SJSA1 (cell line): ENCODE results near the gene PCED1B. TPM values are rescaled to one million over a fixed set of nuclear protein-coding genes. Genes with fewer than 3 reads are reported as not detected.
"Not testable (repeated sequence)": the region's sequence is repeated elsewhere in the genome, so short reads cannot be mapped to it uniquely, and the experiment has no call there.

Experiments
- DNase-seq, 2 experiments: peaks; one replicate each; pipeline ENCODE4 v3.0.0-alpha.2; 2015 to 2020; ENCODE audit warnings: low spot score in 2 of 2, low read depth in 1 of 2
- H3K27ac ChIP-seq: fragments of 250-450 bp; sonication (Bioruptor Pico); 2 replicates; pipeline ENCODE4 v1.5.1; 2020; ENCODE audit warnings: mild to moderate bottlenecking, moderate library complexity
- H3K27me3 ChIP-seq: fragments of 250-450 bp; sonication (Bioruptor Pico); replicated peaks from 2 replicates; pipeline ENCODE4 v1.5.1; 2020; ENCODE audit warnings: mild to moderate bottlenecking, moderate library complexity
- H3K36me3 ChIP-seq: fragments of 250-450 bp; sonication (Bioruptor Pico); 2 replicates; pipeline ENCODE4 v1.5.1; 2020; ENCODE audit warnings: mild to moderate bottlenecking
- H3K4me1 ChIP-seq: fragments of 250-450 bp; sonication (Bioruptor Pico); replicated peaks from 2 replicates; pipeline ENCODE4 v1.6.1; 2021; ENCODE audit warnings: mild to moderate bottlenecking
- H3K4me3 ChIP-seq: fragments of 250-450 bp; sonication (Bioruptor Pico); 2 replicates; pipeline ENCODE4 v1.5.1; 2020; ENCODE audit warnings: mild to moderate bottlenecking
- H3K9me3 ChIP-seq: fragments of 250-450 bp; sonication (Bioruptor Pico); replicated peaks from 2 replicates; pipeline ENCODE4 v1.5.1; 2020; ENCODE audit warnings: mild to moderate bottlenecking
- total RNA-seq: library from RNA; depleted of rRNA; stranded (reverse); fragments of >200 nt; shearing (Covaris generic); gene quantifications from 2 replicates; pipeline ENCODE4 v1.2.3, GENCODE V29; 2014

Gene PCED1B
- total RNA-seq, 1 experiment from 2014 or later = 0.39 TPM

- Histone ChIP-seq H3K4me3 (no peak overlapping the region), H3K27ac (no peak overlapping the region), H3K36me3 (0 out of 2 replicates have a peak, but pooled peaks cover 4% of the 10 kb centered on the region), H3K9me3 (no peaks in the 10 kb centered on the region), H3K27me3 (no peaks in the 10 kb centered on the region), H3K4me1 (no peaks in the 10 kb centered on the region)
- no peak for DNase-seq
These were observed 28.0 kb downstream of the PCED1B start for GRCh38 chr12:47107446-47107845.

GRCh38 chr12:47107926-47108325 lies 28.5 kb downstream of the PCED1B start:
- Histone ChIP-seq H3K4me3 (no peak overlapping the region), H3K36me3 (0 out of 2 replicates have a peak, but pooled peaks cover 4% of the 10 kb centered on the region), H3K9me3 (no peaks in the 10 kb centered on the region), H3K4me1 (no peaks in the 10 kb centered on the region), H3K27ac (no peak overlapping the region), H3K27me3 (no peaks in the 10 kb centered on the region)
- no peak for DNase-seq

GRCh38 chr12:47110011-47110541 lies 30.7 kb downstream of the PCED1B start:
- Histone ChIP-seq H3K4me3 (no peak overlapping the region), H3K4me1 (no peaks in the 10 kb centered on the region), H3K36me3 (0 out of 2 replicates have a peak, but pooled peaks cover 4% of the 10 kb centered on the region), H3K9me3 (no peaks in the 10 kb centered on the region), H3K27me3 (no peaks in the 10 kb centered on the region), H3K27ac (no peak overlapping the region)
- DNase-seq = no peak

GRCh38 chr12:47110718-47111391 lies 31.4 kb downstream of the PCED1B start:
- Histone ChIP-seq H3K27ac (no peak overlapping the region), H3K36me3 (0 out of 2 replicates have a peak, but pooled peaks cover 4% of the 10 kb centered on the region), H3K27me3 (no peaks in the 10 kb centered on the region), H3K9me3 (no peaks in the 10 kb centered on the region), H3K4me3 (no peak overlapping the region), H3K4me1 (no peaks in the 10 kb centered on the region)
- DNase-seq = no peak

GRCh38 chr12:47111392-47111778 lies 32.0 kb downstream of the PCED1B start:
- Histone ChIP-seq H3K27me3 (no peaks in the 10 kb centered on the region), H3K36me3 (0 out of 2 replicates have a peak, but pooled peaks cover 4% of the 10 kb centered on the region), H3K4me3 (no peak overlapping the region), H3K4me1 (no peaks in the 10 kb centered on the region), H3K9me3 (no peaks in the 10 kb centered on the region), H3K27ac (no peak overlapping the region)
- DNase-seq = no peak

- no peaks in the 10 kb centered on the region for H3K9me3 ChIP-seq
These were observed 32.4 kb downstream of the PCED1B start for GRCh38 chr12:47111854-47112253.

GRCh38 chr12:47112679-47113078 lies 33.3 kb downstream of the PCED1B start:
- no peak for DNase-seq
- Histone ChIP-seq H3K4me3 (no peak overlapping the region), H3K27me3 (no peaks in the 10 kb centered on the region), H3K4me1 (no peaks in the 10 kb centered on the region), H3K9me3 (no peaks in the 10 kb centered on the region), H3K36me3 (0 out of 2 replicates have a peak, but pooled peaks cover 4% of the 10 kb centered on the region), H3K27ac (no peak overlapping the region)

More at GRCh38 chr12:47111854-47112253, 32.4 kb downstream of the PCED1B start:
- no peak for DNase-seq
- Histone ChIP-seq H3K4me1 (no peaks in the 10 kb centered on the region), H3K27ac (no peak overlapping the region), H3K4me3 (no peak overlapping the region), H3K27me3 (no peaks in the 10 kb centered on the region), H3K36me3 (0 out of 2 replicates have a peak, but pooled peaks cover 4% of the 10 kb centered on the region)

GRCh38 chr12:47114481-47114892 lies 35.1 kb downstream of the PCED1B start:
- DNase-seq = no peak
- 0 out of 2 replicates have a peak, but pooled peaks cover 4% of the 10 kb centered on the region for H3K36me3 ChIP-seq
- no peaks in the 10 kb centered on the region for H3K4me1 ChIP-seq
- no peak overlapping the region for H3K27ac ChIP-seq
- no peaks in the 10 kb centered on the region for H3K27me3 ChIP-seq
- no peaks in the 10 kb centered on the region for H3K9me3 ChIP-seq
- H3K4me3 ChIP-seq = no peak overlapping the region

GRCh38 chr12:47117305-47117704 lies 37.9 kb downstream of the PCED1B start:
- H3K27me3 ChIP-seq, DNase-seq, H3K36me3 ChIP-seq, H3K4me3 ChIP-seq, H3K27ac ChIP-seq, H3K9me3 ChIP-seq: not testable (repeated sequence)
- peaks cover 13% of the 10 kb centered on the region for H3K4me1 ChIP-seq

GRCh38 chr12:47120736-47121135 lies 41.3 kb downstream of the PCED1B start:
- Histone ChIP-seq H3K36me3 (no peaks in the 10 kb centered on the region), H3K9me3 (no peaks in the 10 kb centered on the region; the same call in 1 of the 2 replicates), H3K4me1 (peaks cover 14% of the 10 kb centered on the region), H3K27me3 (no peaks in the 10 kb centered on the region), H3K4me3 (no peak overlapping the region), H3K27ac (no peak overlapping the region)
- DNase-seq = no peak

- Histone ChIP-seq H3K27me3 (no peaks in the 10 kb centered on the region), H3K27ac (no peak overlapping the region), H3K4me1 (peaks cover 14% of the 10 kb centered on the region), H3K36me3 (no peaks in the 10 kb centered on the region), H3K4me3 (no peak overlapping the region), H3K9me3 (no peaks in the 10 kb centered on the region; the same call in 1 of the 2 replicates)
- no peak for DNase-seq
These were observed 41.7 kb downstream of the PCED1B start for GRCh38 chr12:47121146-47121545.

- Histone ChIP-seq H3K4me1 (peaks cover 14% of the 10 kb centered on the region), H3K36me3 (no peaks in the 10 kb centered on the region), H3K27ac (no peak overlapping the region), H3K27me3 (no peaks in the 10 kb centered on the region), H3K9me3 (no peaks in the 10 kb centered on the region; the same call in 1 of the 2 replicates), H3K4me3 (no peak overlapping the region)
- no peak for DNase-seq
These were observed 43.2 kb downstream of the PCED1B start for GRCh38 chr12:47122602-47123001.

GRCh38 chr12:47123730-47124129 lies 44.3 kb downstream of the PCED1B start:
- Histone ChIP-seq H3K36me3 (no peaks in the 10 kb centered on the region), H3K4me1 (peaks cover 14% of the 10 kb centered on the region), H3K9me3 (no peaks in the 10 kb centered on the region; the same call in 1 of the 2 replicates), H3K27ac (no peak overlapping the region), H3K27me3 (no peaks in the 10 kb centered on the region), H3K4me3 (no peak overlapping the region)
- no peak for DNase-seq

GRCh38 chr12:47124451-47124850 lies 45.0 kb downstream of the PCED1B start:
- no peak overlapping the region for H3K4me3 ChIP-seq
- no peaks in the 10 kb centered on the region; the same call in 1 of the 2 replicates for H3K9me3 ChIP-seq
- H3K36me3 ChIP-seq = no peaks in the 10 kb centered on the region
- peaks cover 14% of the 10 kb centered on the region for H3K4me1 ChIP-seq
- no peak overlapping the region for H3K27ac ChIP-seq
- H3K27me3 ChIP-seq = no peaks in the 10 kb centered on the region
- no peak for DNase-seq
